Measurements from ENCODE around the gene XRCC3.
"Not testable (repeated sequence)": the region's sequence is repeated elsewhere in the genome, so short reads cannot be mapped to it uniquely, and the experiment has no call there.

XRCC3 gene

GRCh38 chr14:103656031-103656755 is 59.1 kb downstream of the XRCC3 start:
- no peak for TF ChIP-seq CTCF (conservative IDR thresholded peaks at IDR 0.05; ENCODE audit: low read depth)
- ChIA-PET CTCF (interaction anchor here (0.6 kb wide), 2 partner anchors 9 to 67 kb away, joined by 3 to 5 read pairs; no protein-coding TSS in a partner anchor), POLR2A (ENCODE audit: low non-redundant PET) (no interaction called here)
- 0 out of 2 replicates have a peak overlapping the region, but pooled peaks have one; percentile 23 for H3K27ac ChIP-seq
- no peak for DNase-seq (ENCODE audit: low spot score)

GRCh38 chr14:103654619-103655018 is 60.6 kb downstream of the XRCC3 start:
- no peak for TF ChIP-seq CTCF (conservative IDR thresholded peaks at IDR 0.05; ENCODE audit: low read depth)
- H3K27ac ChIP-seq, result no peak overlapping the region
- CTCF ChIA-PET, result interaction anchor here (0.7 kb wide), 1 partner anchor 1021 kb away, joined by 4 read pairs; no protein-coding TSS in a partner anchor
- no peak for DNase-seq (ENCODE audit: low spot score)
- POLR2A ChIA-PET (ENCODE audit: low non-redundant PET), result no interaction called here

GRCh38 chr14:103653805-103654204 is 61.4 kb downstream of the XRCC3 start:
- TF ChIP-seq CTCF (conservative IDR thresholded peaks at IDR 0.05; ENCODE audit: low read depth), result no peak
- ChIA-PET POLR2A (ENCODE audit: low non-redundant PET) (no interaction called here), CTCF (interaction anchor here (0.7 kb wide), 1 partner anchor 1022 kb away, joined by 4 read pairs; no protein-coding TSS in a partner anchor)
- no peak for DNase-seq (ENCODE audit: low spot score)
- H3K27ac ChIP-seq, result peak overlapping the region; percentile 41; the same call in 1 of the 2 replicates

GRCh38 chr14:103653336-103653735 is 61.9 kb downstream of the XRCC3 start:
- POLR2A ChIA-PET (ENCODE audit: low non-redundant PET); DNase-seq (ENCODE audit: low spot score): not testable (repeated sequence)
- CTCF ChIA-PET, result interaction anchor here (0.6 kb wide), 1 partner anchor 17 kb away, joined by 5 read pairs; no protein-coding TSS in a partner anchor
- H3K27ac ChIP-seq, result peak overlapping the region; percentile 41

- ChIA-PET POLR2A (ENCODE audit: low non-redundant PET) (no interaction called here), CTCF (interaction anchor here (0.6 kb wide), 1 partner anchor 16 kb away, joined by 5 read pairs; no protein-coding TSS in a partner anchor)
- H3K27ac ChIP-seq, result peak overlapping the region; percentile 41; the same call in 1 of the 2 replicates
- TF ChIP-seq CTCF (conservative IDR thresholded peaks at IDR 0.05; ENCODE audit: low read depth), result no peak
- DNase-seq (ENCODE audit: low spot score), result no peak
Measured at GRCh38 chr14:103652806-103653205, 62.4 kb downstream of the XRCC3 start.

- DNase-seq (ENCODE audit: low spot score), result no peak
- CTCF ChIA-PET, result no interaction called here
- TF ChIP-seq CTCF (conservative IDR thresholded peaks at IDR 0.05; ENCODE audit: low read depth), result no peak
Measured at GRCh38 chr14:103651585-103651984, 63.7 kb downstream of the XRCC3 start.

GRCh38 chr14:103650213-103650612 is 65.0 kb downstream of the XRCC3 start:
- ChIA-PET POLR2A (ENCODE audit: low non-redundant PET) (no interaction called here), CTCF (interaction anchor here (0.7 kb wide), 1 partner anchor 524 kb away, joined by 4 read pairs; no protein-coding TSS in a partner anchor)
- no peak for DNase-seq (ENCODE audit: low spot score)
- no peak overlapping the region for H3K27ac ChIP-seq
- TF ChIP-seq CTCF (conservative IDR thresholded peaks at IDR 0.05; ENCODE audit: low read depth), result no peak

More at GRCh38 chr14:103651585-103651984, 63.7 kb downstream of the XRCC3 start:
- POLR2A ChIA-PET (ENCODE audit: low non-redundant PET), result no interaction called here
- H3K27ac ChIP-seq, result peak overlapping the region; percentile 36; the same call in 1 of the 2 replicates
